GM18909 (cell line): Measurements from ENCODE around the gene UNKL.
"Not testable (repeated sequence)": the region's sequence is repeated elsewhere in the genome, so short reads cannot be mapped to it uniquely, and the experiment has no call there.

ENCODE experiments used
- ATAC-seq: cut with Tn5 transposase; IDR thresholded peaks from one replicate; pipeline ENCODE4 v1.9.1; 2021; ENCODE audit warnings: mild to moderate bottlenecking; ENCODE audit not compliant: unreplicated experiment, poor library complexity

Gene UNKL

DNA sequence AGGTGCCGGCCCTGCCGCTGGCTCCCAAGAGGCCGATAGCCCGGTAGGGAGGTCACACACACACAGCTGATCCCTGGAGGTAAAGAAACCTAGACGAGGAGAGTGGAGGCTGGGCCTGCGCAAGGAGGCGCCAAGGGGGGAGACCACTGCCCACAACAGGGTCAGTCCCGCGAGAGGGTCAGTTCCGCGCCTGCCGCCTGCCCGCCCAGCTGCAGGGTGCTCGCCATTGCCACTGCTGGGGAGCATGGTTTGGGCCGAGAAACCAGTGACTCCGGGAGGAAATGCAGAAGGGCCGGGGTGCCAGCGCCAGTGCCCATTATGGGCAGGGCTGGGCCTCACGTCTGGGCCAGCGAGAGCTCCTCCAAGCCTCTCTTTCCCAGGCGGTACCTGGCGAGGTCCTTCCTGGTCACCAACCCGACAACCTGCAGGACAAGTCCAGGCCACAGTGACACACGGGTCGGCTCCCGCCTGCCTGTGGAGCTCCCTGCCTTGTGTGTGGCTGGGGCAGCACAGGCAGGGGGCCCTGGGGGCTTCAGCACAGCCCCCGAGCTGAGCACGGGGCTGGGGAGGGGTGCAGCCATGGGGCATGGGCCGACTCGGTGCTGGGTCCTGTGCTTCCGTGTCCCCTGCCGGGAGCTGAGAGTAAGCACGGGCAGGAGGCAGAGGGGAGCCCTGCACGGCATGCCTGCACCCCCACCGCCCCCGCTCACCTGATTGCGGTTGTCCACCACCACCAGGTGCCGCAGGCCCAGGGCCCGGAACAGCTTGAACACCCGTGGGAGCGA, 32.0 kb upstream of the UNKL start:
- ATAC-seq: no peak

DNA sequence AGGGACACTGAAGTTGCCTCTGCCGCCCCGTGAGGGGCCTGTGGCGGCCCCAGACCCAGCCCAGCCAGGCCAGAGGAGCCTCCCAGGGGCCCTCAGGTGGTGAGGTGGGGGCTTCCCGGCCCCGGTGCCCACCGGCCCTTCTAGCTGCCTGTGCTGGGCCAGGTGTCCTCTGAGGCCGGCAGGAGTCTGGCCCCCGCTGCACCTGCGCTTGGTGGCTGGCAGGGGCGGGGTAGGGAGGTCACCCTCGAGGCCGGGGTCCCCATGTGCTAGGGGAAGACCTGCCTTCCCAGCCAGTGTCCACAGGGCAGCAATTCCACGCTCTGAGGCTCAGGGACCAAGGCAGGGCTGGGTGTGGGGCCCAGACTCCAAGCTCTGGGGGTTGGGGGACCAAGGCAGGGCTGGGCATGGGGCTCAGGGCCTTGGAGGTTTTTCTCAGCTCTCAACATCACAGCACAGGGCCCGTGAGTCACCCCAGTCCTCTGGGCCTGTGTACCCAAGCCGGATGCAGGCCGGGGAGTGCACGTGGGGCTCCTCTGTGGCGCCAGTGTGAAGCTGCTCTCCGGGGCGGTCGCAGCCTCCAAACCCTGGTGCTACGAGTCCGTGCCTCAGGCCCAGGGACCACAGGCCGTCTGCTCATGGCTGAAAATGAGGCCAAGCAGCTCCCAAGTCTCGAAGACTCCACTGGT, 31.2 kb upstream of the UNKL start:
- ATAC-seq: no peak

DNA sequence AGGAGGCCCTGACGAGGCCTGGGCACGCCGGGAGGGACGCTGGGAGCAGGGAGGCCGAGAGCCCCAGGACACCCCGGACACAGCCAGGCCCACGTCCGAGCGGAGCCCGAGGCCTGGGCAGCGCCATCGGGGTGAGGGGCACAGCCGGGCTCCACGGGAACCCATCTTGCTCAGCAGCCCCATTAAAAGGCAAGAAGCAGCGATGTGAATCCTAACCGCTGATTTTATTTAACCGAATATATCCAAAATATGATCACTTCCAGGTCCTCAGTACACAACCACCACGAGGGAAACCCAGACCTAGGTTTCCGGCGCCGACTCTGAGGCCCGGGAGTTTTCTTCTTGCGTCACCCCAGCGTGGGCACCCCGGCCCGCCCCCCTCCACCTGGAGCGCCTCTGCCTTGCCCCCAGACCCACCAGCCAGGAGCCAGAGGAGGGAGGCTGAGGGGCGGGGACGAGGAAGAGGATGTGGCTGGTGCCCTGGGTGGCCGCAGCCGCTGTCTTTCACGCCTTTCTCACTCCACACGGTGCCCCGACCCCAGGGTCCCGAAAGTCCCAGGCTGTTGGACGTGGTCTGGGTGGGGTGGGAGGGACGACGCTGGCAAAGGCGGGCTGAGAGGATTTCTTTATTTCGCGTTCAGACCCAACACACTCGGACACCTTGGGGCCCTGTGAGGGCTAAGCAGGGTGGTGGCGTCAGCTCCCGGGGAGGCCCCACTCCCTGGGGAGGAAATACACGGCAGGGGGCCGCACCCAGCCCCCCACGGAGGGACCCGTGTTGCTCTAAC, 30.4 kb upstream of the UNKL start:
- ATAC-seq: no peak

DNA sequence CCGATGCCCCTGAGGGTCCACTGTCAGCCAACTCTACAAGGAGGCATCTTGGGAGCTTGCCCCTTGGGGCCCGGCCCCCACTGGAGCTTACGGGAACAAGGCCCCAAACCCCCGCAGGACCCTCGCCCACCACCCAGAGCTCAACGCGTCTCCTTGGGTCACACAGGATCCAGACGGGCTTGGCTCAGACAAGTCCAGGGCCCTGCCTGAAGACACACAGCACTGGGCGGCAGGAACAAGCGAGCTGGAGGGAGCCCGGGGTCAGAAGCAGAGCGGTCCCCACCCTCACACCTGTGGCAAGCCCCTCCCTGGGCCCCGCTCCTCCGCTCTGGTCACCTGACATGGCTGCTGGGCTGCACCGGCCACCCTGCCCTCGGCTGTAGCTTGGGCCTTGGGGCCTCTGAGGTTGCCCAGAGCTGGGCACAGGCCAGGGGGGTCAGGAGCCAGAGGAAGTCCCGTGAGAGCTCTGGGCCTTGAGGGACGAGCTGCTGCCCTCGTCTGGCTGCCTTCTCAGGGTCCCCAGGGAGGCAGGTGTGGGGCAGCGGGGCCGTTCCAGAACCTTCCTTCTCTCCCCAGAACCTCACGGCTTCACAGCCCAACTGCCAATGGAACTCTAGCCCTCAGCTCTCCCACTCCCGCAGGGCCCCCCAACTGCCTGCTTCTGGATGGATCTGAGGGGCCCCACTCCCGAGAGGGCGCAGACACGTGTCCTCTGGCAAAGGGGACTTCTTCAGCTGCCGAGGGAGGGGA, 29.7 kb upstream of the UNKL start, which contains the start of gene CCDC154:
TSS of gene CCDC154 (minus strand) at position 577 of the 750 bp plus-strand sequence. CDS start at position 343, 234 bp downstream.
- no peak for ATAC-seq

DNA sequence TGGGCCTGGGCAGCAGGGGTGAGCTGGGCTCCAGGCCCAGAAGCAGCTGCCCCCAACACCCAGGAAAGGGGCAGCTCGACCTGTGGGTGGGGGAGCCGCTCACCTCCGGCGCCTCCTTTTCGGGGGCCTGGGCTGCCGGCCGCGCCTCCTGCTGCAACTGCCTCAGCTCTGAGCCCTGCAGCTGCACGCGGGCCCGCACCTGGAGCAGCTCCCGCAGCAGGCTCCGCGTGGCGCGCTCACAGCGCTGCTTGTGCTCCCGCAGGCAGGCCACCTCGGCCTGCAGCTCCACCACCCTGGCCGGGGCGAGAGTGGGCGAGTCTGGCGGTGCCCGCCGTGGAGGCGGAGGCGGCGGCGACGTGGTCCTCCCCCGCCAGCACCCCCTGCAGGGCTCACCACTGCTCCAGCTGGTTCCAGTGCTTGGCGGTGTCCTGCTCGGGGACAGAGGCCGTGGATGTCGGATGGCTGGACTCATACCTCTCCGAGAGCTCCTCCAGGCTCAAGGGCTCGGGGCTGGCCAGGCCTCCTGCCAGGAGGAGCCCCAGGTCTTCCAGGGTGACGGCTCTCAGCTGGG, 29.0 kb upstream of the UNKL start:
- no peak for ATAC-seq

DNA sequence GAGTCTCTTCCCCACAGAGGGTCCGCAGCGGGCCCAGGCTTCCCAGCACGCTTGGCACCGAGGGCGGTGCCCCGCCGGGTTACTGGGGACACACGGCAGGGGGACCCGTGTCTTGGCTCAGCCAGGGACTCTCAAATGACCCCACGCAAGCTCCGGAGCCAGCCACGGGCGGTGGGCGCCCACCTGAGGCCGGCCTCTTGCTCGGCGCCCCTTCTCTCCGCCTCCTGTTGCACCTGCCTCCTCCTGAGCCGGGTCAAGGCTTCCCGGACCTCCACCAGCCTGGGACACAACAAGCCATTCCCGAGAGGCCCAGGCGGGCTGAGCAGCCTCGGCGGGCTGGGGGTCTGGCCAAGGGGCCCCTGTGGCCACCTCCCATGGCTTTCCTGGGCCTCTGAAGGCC, 28.2 kb upstream of the UNKL start:
- ATAC-seq: no peak

DNA sequence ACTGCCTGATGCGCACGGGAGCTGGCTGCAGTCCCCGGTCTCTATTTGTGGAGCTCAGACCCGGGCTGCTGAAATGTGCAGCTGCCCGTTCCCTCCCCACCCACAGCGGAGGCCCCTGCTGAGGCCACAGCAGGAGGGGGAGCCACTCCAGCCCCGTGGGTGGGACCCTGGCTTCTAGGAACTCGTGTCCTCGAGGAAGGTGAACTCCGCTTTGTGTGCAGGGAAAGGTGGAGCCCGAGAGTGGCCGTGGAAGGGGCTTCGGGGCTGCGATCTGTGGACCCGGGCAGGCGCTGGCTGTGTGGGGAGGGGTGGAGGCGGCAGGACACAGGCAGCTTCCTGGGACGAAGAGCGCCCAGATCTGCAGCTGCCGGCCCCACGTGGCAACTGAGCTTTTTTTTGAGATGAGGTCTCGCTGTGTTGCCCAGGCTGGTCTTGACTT, 26.9 kb upstream of the UNKL start:
- no peak for ATAC-seq

DNA sequence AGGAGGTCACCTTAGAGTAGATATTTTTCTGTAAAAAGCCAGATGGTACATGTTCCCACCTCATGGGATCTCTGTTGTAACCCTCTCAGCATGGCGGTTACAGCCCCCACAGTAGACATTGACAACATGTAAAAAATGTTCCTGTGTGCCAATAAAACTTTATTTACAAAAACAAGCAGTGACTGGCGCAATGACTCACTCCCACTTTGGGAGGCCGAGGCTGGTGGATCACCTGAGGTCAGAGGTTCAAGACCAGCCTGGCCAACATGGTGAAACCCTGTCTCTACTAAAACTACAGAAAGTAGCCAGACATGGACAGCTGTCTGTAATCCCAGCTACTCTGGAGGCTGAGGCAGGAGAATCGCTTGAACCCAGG, 25.2 kb upstream of the UNKL start:
- not testable (repeated sequence) for ATAC-seq

DNA sequence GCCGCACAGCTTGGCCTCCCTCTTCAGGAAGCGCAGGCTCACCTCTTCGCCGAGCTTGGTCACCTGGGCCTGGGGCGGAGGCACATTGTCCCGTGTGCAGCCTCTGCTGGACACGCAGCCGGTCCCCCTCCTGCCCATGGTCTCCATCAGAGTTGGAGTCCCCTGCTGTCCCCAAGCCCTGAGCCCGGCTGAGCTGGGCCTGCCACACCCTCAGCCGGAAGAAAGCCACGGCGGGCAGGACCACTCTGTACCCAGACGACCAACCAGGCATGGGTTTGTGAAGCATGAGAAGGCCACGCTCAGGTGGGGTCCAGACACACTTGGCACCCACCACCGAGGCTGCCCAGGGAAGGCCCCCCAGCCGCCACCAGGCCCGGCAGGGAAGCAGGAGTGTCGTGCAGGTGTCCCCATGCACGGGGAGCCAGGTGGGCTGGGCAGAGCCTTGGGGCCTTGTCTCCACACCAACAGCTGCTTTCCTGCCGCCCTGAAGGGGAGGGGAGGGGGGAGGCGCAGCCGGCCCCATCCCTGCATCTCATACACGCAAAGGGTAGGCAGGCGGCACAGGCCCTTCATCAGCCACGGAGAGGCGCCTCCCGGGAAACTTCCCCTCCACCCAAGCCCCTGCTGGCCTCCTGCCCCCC, 24.7 kb upstream of the UNKL start:
- ATAC-seq: no peak

DNA sequence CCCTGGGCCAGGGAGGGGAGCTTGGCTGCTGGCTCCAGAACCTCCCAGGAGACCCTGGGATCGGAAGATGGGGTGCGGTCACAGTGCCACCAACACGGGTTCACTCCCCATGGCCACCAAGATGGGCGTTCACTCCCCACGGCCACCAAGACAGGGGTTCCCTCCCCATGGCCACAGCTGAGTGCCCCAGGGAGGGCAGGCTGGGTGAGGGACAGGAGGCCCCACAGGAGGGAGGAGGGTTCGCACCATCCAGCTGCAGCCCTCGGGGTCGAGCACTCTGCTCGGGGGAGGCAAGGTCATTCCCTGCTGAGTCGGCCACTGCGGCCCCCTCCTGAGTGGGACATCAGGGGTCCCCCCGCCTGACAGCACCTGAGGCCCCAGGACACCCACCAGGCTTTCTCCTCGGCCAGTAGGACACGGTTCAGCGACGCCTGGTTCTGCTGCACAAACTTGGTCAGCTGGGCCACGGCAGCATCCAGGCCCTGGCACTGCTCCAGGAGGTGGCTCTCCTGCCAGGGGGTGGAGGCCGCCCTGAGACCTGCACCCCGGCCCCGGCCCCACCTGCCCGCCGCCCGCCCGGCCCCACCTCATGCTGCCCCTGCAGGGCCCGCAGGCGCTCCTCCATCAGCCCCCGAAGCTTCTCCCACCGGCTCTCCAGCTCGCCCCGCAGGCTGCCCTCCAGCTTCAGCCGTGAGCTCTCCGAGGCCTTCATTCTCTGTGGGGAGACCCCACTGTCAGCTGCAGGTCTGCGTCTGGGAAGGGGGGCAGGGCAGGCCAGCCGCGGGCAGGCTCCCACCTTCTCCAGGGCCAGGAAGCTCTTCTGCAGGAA, 23.9 kb upstream of the UNKL start:
- no peak for ATAC-seq

DNA sequence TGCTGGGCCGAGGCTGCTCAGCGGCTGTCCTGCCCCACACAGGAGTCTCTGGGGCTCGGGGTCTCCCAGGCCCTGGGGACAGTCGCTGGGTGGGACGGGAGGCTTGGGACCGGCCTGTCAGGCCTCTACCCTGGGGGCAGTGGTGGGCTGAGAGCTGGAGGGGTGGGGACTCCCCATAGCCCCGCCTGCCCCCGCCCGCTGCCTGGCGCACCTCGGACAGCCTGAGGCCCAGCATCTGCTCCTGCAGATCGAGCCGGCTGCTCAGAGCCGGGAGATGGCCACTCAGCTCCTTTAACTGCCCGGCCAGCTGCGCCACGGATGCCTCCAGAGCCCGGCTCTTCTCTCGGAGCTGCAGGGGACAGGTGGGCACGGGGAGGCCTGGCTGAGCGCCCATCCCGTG, 23.1 kb upstream of the UNKL start:
- ATAC-seq: no peak

DNA sequence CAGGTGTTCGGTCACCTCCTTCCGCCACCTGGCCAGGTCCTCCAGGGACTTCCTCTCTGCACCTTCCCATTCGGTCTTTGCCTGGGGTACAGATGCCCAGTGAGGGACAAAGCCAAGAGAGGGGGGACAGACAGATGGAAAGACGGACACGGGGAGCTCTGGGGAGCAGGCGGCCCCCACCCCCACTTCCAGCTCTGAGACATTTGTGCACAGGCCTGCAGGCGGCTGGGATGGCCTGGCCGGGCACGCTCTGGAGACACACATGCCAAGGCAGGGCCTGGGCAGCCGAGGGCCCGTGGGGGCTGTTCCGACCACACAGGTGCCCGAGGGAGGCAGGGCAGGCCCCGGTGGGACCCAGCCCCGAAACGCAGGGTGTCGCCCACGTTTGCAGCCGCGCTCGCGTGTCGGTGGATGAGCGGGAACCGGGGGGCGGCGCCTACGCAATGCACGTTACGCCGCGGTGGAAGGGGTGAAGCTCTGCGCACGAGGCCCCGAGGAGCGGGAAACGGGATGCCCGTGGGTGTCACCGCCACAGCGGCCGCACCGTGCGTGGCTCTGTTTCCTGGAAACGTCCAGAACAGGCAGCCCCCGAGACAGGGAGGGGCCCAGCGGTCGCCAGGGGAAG, 22.3 kb upstream of the UNKL start:
- ATAC-seq: no peak

DNA sequence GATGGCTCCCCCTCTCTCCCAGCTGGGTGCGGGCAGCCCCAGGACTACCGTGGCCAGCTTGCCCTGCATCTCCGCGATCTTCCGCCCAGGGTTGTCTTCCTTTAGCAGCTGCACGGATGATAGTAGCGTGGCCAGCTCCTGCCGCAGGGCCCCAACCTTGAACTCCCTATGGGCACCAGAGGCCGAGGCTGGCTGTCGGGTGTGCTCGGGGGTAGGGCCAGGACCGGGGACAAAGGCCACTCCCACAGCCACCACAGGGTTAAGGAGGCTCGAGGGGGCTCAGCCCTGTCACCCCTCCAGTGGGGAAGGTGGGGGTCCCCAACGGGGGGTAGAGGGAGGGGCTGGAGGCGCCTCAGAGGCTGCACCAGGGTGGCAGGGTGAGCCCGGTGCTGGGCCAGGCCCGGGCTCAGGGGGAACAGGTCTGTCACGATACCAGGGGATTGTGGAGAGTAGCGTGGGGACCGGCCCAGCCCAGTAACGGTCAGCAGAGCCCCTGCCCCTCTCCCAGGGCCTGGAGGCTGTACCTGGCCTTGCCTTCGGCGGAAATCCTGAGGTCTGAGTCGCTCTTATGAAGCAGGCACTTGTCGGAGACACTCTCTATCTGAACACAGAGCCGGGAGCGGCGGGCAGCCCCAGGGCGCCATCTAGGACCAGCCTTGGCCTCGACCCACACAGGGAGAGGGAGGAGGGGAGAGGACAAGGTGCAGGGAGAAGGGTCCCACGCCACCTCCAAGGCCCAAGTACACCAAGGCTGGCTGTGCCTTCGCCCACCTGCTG, 21.6 kb upstream of the UNKL start:
- no peak for ATAC-seq

DNA sequence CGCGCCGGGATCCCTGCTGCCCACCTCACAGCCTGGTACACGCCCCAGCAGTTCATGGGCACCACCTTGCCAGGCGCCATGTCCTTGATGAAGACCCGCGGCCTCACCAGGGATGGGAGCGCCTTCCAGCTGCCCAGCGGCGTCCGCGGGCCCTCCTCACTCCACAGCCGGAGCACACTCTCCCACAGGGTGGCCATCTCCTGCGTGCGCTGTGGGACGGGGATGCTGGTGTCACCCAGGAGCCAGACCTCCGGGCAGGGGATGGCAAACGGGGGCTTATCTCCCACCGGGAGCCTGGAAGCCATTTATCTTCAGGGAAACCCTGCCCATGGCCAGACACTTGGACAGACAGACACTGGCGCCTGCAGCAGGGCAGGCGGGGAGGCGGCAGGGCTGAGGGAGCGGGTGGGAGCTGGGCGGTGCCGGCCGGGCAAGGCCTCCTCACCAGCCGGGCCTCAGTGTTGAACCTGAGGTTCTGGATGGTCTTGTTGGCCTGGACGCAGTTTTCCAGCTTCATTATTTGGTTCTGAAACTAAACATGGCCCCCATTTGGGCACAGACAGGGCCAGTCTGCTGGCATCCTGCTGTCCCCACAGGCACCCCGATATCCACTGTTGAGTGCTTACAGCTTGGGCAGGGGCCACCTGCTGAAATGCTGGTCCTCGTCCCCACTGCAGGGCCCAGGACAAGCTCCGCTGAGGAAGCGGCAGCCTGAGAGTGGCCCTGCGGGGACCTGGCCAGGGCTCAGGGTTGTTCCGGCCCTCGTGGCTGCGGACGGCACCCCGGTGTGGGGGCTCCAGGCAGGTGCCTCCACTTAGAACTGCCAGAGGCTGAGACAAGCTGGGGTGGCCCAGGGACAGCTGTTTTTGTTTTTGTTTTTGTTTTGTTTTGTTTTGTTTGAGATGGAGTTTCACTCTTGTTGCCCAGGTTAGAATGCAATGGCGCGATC, 20.4 kb upstream of the UNKL start:
- ATAC-seq: no peak

DNA sequence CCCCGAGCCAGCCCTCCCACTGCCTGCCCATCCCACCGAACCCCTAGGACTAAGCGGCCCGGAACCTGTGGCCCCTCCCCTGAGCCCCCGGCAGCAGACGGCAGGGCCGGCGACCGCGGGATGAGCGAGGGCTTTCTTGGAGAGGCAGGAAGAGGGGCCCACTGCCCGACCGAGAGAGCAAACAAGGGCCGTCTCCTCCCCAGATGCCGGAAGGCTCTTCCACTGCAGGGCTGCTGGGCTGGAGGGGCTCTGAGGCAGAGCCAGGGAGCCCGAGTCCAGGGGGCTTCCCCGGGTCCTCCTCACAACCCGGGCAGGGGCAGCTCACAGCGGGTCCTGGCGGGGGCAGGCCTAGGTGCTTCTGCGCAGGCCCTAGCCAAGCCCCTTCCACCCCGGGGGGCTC, 19.3 kb upstream of the UNKL start:
- ATAC-seq: no peak

DNA sequence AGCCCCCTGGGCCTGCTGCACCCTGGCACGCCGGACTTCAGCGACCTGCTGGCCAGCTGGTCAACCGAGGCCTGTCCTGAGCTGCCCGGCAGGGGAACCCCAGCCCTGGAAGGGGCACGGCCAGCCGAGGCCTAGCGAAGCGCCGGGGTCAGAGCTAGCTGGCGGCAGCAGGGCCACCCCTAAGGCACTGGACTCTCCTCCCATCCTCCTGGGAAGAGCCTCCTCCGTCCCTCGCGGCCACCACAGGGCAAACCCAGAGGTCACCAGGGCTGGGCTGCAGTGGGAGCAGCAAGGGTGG, 18.7 kb upstream of the UNKL start:
- no peak for ATAC-seq
